Activated CD8-positive, alpha-beta memory T cell treated with anti-CD3 and anti-CD28 coated beads for 4 hours (primary cell): Measurements from ENCODE around the gene PPP2R5D.

Experiments used
- DNase-seq, 2 donors: peaks; one replicate each; pipeline ENCODE4 v3.0.0-alpha.2; 2020; ENCODE audit warnings: low read depth in 2 of 2

Gene PPP2R5D

GRCh38 chr6:42963179-42963854, 21.1 kb upstream of the PPP2R5D start:
- DNase-seq: no peak

- DNase-seq: no peak
Observed at GRCh38 chr6:42963855-42964605, 20.3 kb upstream of the PPP2R5D start.

GRCh38 chr6:42966571-42966970, 17.8 kb upstream of the PPP2R5D start:
- no peak for DNase-seq

GRCh38 chr6:42967228-42967627, 17.1 kb upstream of the PPP2R5D start:
- no peak for DNase-seq

GRCh38 chr6:42968126-42968701, 16.2 kb upstream of the PPP2R5D start:
- DNase-seq: no peak

GRCh38 chr6:42968783-42969182, 15.6 kb upstream of the PPP2R5D start:
- no peak for DNase-seq

GRCh38 chr6:42969431-42969830, 14.9 kb upstream of the PPP2R5D start:
- DNase-seq: no peak

- no peak for DNase-seq
Observed at GRCh38 chr6:42969934-42970333, 14.4 kb upstream of the PPP2R5D start.

- DNase-seq: no peak
Observed at GRCh38 chr6:42970871-42971612, 13.3 kb upstream of the PPP2R5D start.

GRCh38 chr6:42971746-42972327, 12.5 kb upstream of the PPP2R5D start:
- no peak for DNase-seq

- no peak for DNase-seq
Observed at GRCh38 chr6:42973926-42974325, 10.4 kb upstream of the PPP2R5D start.

GRCh38 chr6:42974919-42975505, 9.4 kb upstream of the PPP2R5D start:
- no peak for DNase-seq

- DNase-seq: no peak
Observed at GRCh38 chr6:42978487-42978838, 5.9 kb upstream of the PPP2R5D start.

GRCh38 chr6:42978839-42979522, 5.4 kb upstream of the PPP2R5D start, which contains the start of gene PEX6:
Gene PEX6 (minus strand): TSS chr6:42979181. CDS start chr6:42979150, 31 bp downstream.
- DNase-seq: peak; percentile 84 to 88

GRCh38 chr6:42979523-42980177, 4.7 kb upstream of the PPP2R5D start:
- DNase-seq: no peak

- DNase-seq: no peak
Observed at GRCh38 chr6:42981836-42982235, 2.5 kb upstream of the PPP2R5D start.

GRCh38 chr6:42984924-42985475, 630 bp downstream of the PPP2R5D start:
- no peak for DNase-seq

GRCh38 chr6:42987533-42988451, 3.4 kb downstream of the PPP2R5D start:
- DNase-seq: no peak

GRCh38 chr6:42988486-42989020, 4.2 kb downstream of the PPP2R5D start:
- no peak for DNase-seq
